Mammary epithelial cell (primary cell): ENCODE measurements around the gene ATP11C.

Experiments
- CTCF ChIP-seq, 2 donors: IDR thresholded peaks in 1 of 2; conservative IDR thresholded peaks in 1 of 2; 2 replicates each; pipeline ENCODE4 v1.5.1; 2011 to 2012; ENCODE audit warnings: inconsistent platforms in 2 of 2, low read length in 2 of 2, mild to moderate bottlenecking in 2 of 2, control low read depth in 1 of 2, low read depth in 1 of 2; ENCODE audit not compliant: insufficient read depth in 1 of 2; ENCODE audit errors: extremely low read depth in 1 of 2
- EZH2 ChIP-seq: IDR thresholded peaks from 2 replicates; pipeline ENCODE4 v1.6.1; 2012; ENCODE audit warnings: low read length, inconsistent platforms, borderline replicate concordance

DNA sequence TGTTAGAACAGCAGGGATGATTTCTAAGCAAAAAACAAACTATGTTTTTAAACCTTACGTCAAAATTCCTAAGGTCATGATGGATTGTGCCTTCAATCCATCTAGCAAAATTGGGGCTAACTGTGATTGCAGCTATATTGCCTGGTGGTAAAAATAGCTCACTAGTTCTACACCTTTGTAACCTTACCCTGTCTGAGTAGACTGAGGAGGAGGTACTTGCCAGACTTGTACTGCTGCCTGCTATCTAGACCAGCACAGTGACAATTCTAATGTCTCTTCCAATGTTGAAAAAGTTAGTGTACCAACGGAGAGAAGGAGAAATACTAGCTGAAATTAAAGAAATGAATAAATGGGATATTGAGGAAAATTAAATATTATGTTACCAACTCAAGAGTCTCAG is 30.3 kb downstream of the ATP11C start:
- no peak for TF ChIP-seq CTCF (conservative IDR thresholded peaks at IDR 0.05 in 1 of 2, IDR thresholded peaks at IDR 0.05 in 1 of 2; ENCODE audit: extremely low read depth in 1 of 2, insufficient read depth in 1 of 2, low read depth in 1 of 2, low read length in 2 of 2)
- no peak for TF ChIP-seq EZH2
